SK-N-SH (cell line): ENCODE measurements around the gene MXRA8. TPM values are rescaled to one million over a fixed set of nuclear protein-coding genes. Genes with fewer than 3 reads are reported as not detected.
A peak's percentile ranks its signal among the peaks of the same experiment; 100 is the strongest.

ENCODE experiments used
- CTCF ChIA-PET: fragments of 300-600, 350-600 bp; formaldehyde crosslinking; extraction: SDS; loops from one replicate; lab custom pipeline; 2021; lab: Yijun Ruan, JAX
- POLR2A ChIA-PET: fragments of 350-600 bp; sonication (Branson Sonifier 250); formaldehyde crosslinking; extraction: SDS; loops from one replicate; lab custom pipeline; 2020; ENCODE audit warnings: antibody characterized with exemption, inconsistent platforms; lab: Yijun Ruan, JAX
- DNase-seq: peaks from one replicate; pipeline ENCODE4 v3.0.0; 2012
- H2AFZ ChIP-seq: fragments of 200-600 bp; sonication (generic); 2 replicates; pipeline ENCODE4 v1.8.1; 2016; ENCODE audit warnings: antibody characterized with exemption, mild to moderate bottlenecking, low read depth
- H3F3A ChIP-seq: fragments of 200-600 bp; sonication (generic); replicated peaks from 2 replicates; pipeline ENCODE3; 2016; ENCODE audit warnings: antibody characterized with exemption, mild to moderate bottlenecking; ENCODE audit not compliant: insufficient read depth
- H3K27ac ChIP-seq, 2 experiments: fragments of 200-500 bp in 1 of 2; fragments of 200-600 bp in 1 of 2; sonication (Bioruptor generic) in 1 of 2; sonication (generic), shearing (Covaris generic) in 1 of 2; 2 replicates each; pipeline versions ENCODE4 v1.5.1 to v1.6.1; 2014 to 2016; ENCODE audit warnings: low read depth in 2 of 2, inconsistent platforms in 1 of 2, low read length in 1 of 2, mild to moderate bottlenecking in 1 of 2, mixed read lengths in 1 of 2
- H3K27me3 ChIP-seq: fragments of 200-600 bp; sonication (generic), shearing (Covaris generic); 2 replicates; pipeline ENCODE4 v1.6.1; 2016; ENCODE audit warnings: mixed run types; ENCODE audit not compliant: insufficient read depth
- H3K36me3 ChIP-seq, 2 experiments: fragments of 200-500 bp in 1 of 2; fragments of 200-600 bp in 1 of 2; sonication (Bioruptor generic) in 1 of 2; sonication (generic) in 1 of 2; replicated peaks in 1 of 2; 2 replicates each; pipeline versions ENCODE3 to v1.5.1; 2014 to 2016; ENCODE audit warnings: low read length in 1 of 2, mild to moderate bottlenecking in 1 of 2; ENCODE audit not compliant: insufficient read depth in 2 of 2, control insufficient read depth in 1 of 2
- H3K4me1 ChIP-seq, 2 experiments: fragments of 200-500 bp in 1 of 2; fragments of 200-600 bp in 1 of 2; sonication (Bioruptor generic) in 1 of 2; sonication (generic), shearing (Covaris generic) in 1 of 2; 2 replicates each; pipeline versions ENCODE4 v1.5.1 to v1.6.1; 2014 to 2016; ENCODE audit warnings: low read depth in 1 of 2, low read length in 1 of 2, mixed run types in 1 of 2; ENCODE audit not compliant: insufficient read depth in 2 of 2, control insufficient read depth in 1 of 2
- H3K4me2 ChIP-seq: fragments of 200-600 bp; sonication (generic), shearing (Covaris generic); 2 replicates; pipeline ENCODE4 v1.6.1; 2017; ENCODE audit warnings: mixed run types
- H3K4me3 ChIP-seq, 2 experiments: fragments of 200-500 bp in 1 of 2; fragments of 200-600 bp in 1 of 2; sonication (Bioruptor generic) in 1 of 2; sonication (generic), shearing (Covaris generic) in 1 of 2; 2 replicates each; pipeline versions ENCODE4 v1.5.1 to v1.8.1; 2014 to 2016; ENCODE audit warnings: low read depth in 2 of 2, inconsistent platforms in 1 of 2, low read length in 1 of 2, mild to moderate bottlenecking in 1 of 2, mixed read lengths in 1 of 2, moderate library complexity in 1 of 2
- H3K79me2 ChIP-seq: fragments of 200-600 bp; sonication (generic); 2 replicates; pipeline ENCODE4 v1.8.1; 2017; ENCODE audit warnings: mild to moderate bottlenecking; ENCODE audit not compliant: insufficient read depth
- H3K9ac ChIP-seq: fragments of 200-600 bp; sonication (generic); 2 replicates; pipeline ENCODE4 v1.6.1; 2017; ENCODE audit warnings: mixed run types
- H3K9me2 ChIP-seq: fragments of 200-600 bp; sonication (generic); 2 replicates; pipeline ENCODE4 v1.6.1; 2017; ENCODE audit warnings: mixed run types
- H3K9me3 ChIP-seq: fragments of 200-600 bp; sonication (generic); 2 replicates; pipeline ENCODE4 v1.6.1; 2017; ENCODE audit warnings: mixed run types, mild to moderate bottlenecking, moderate library complexity
- H4K20me1 ChIP-seq: fragments of 200-600 bp; sonication (generic); 2 replicates; pipeline ENCODE4 v1.6.1; 2017; ENCODE audit warnings: mild to moderate bottlenecking, mixed run types; ENCODE audit not compliant: insufficient read depth
- EP300 ChIP-seq, 2 experiments: IDR thresholded peaks; 2 replicates each; pipeline versions ENCODE4 v1.4.0 to v1.6.1; 2012; ENCODE audit warnings: borderline replicate concordance in 1 of 2, low read depth in 1 of 2, low read length in 1 of 2
- GATA2 ChIP-seq: sonication (generic); formaldehyde crosslinking; IDR thresholded peaks from 2 replicates; pipeline ENCODE4 v1.5.0; 2020; ENCODE audit warnings: mild to moderate bottlenecking, missing genetic modification reagents
- JUND ChIP-seq: IDR thresholded peaks from 2 replicates; pipeline ENCODE4 v1.4.0; 2012
- MEF2A ChIP-seq: IDR thresholded peaks from 2 replicates; pipeline ENCODE4 v1.4.0; 2012; ENCODE audit warnings: low read depth, borderline replicate concordance
- NFIC ChIP-seq: IDR thresholded peaks from 2 replicates; pipeline ENCODE4 v1.4.0; 2012; ENCODE audit warnings: borderline replicate concordance
- POLR2AphosphoS5 ChIP-seq: IDR thresholded peaks from 2 replicates; pipeline ENCODE4 v1.6.1; 2012; ENCODE audit warnings: low read depth, low read length
- RAD21 ChIP-seq: IDR thresholded peaks from 2 replicates; pipeline ENCODE4 v1.6.1; 2012; ENCODE audit warnings: mild to moderate bottlenecking, low read length
- RCOR1 ChIP-seq: fragments of 150-350 bp; IDR thresholded peaks from 2 replicates; pipeline ENCODE4 v1.6.1; 2017; ENCODE audit warnings: antibody characterized with exemption, low read length
- SMC3 ChIP-seq: IDR thresholded peaks from 2 replicates; pipeline ENCODE4 v1.6.1; 2012; ENCODE audit warnings: low read depth, low read length, improper control_type of control experiment
- YY1 ChIP-seq: IDR thresholded peaks from 2 replicates; pipeline ENCODE4 v1.4.0; 2012; ENCODE audit warnings: low read depth, mild to moderate bottlenecking
- WGBS: methylation state at CpG from one replicate; pipeline ENCODE4 v1.1.6; 2017; ENCODE audit warnings: low lambda C conversion rate; 5-methylcytosine and 5-hydroxymethylcytosine counted together
- polyA plus RNA-seq, 3 experiments: library from polyadenylated mRNA; depleted of rRNA; stranded (reverse); fragments of >200 nt; gene quantifications; 2 replicates each; pipeline ENCODE4 v1.2.3, GENCODE V29; 2012
- TF ChIP-seq, protein P1 (sequence below): IDR thresholded peaks from 2 replicates; pipeline ENCODE4 v1.4.0; 2012; ENCODE audit warnings: low read depth
- TF ChIP-seq, protein P2 (sequence below): IDR thresholded peaks from 2 replicates; pipeline ENCODE4 v1.4.0; 2012; ENCODE audit warnings: low read depth, borderline replicate concordance
- TF ChIP-seq, protein P3 (sequence below): IDR thresholded peaks from 2 replicates; pipeline ENCODE4 v1.4.0; 2012; ENCODE audit warnings: low read depth, borderline replicate concordance
- TF ChIP-seq, protein P4 (sequence below): fragments of 150-350 bp; IDR thresholded peaks from 2 replicates; pipeline ENCODE4 v1.6.1; 2017; ENCODE audit warnings: antibody characterized with exemption, low read length, low read depth, borderline replicate concordance
- TF ChIP-seq, protein P5 (sequence below): IDR thresholded peaks from 2 replicates; pipeline ENCODE4 v1.6.1; 2012; ENCODE audit warnings: mild to moderate bottlenecking, low read depth, low read length, moderate library complexity

MXRA8 gene
- polyA plus RNA-seq, 1 of the 3 experiments (the other 2 are of a cell fraction), result 2.5 TPM

GRCh38 chr1:1326075-1326605 is 32.2 kb downstream of the MXRA8 start:
- Histone ChIP-seq H2AFZ (no peak overlapping the region), H3K9me3 (no peaks in the 10 kb centered on the region), H4K20me1 (peaks cover 20% of the 10 kb centered on the region), H3K36me3 (peaks cover 0 to 23% of the 10 kb centered on the region in 2 experiments), H3K27ac (no peak overlapping the region), H3K27me3 (no peaks in the 10 kb centered on the region), H3K4me1 (peaks cover 0 to 38% of the 10 kb centered on the region in 2 experiments; a peak in 1 of 4 replicates), H3K9me2 (no peaks in the 10 kb centered on the region), H3K9ac (peak overlapping the region; percentile 80; the same call in 1 of the 2 replicates), H3K4me3 (peak overlapping the region; percentile 74 to 80; a peak in 2 of 4 replicates), H3K4me2 (0 out of 2 replicates have a peak overlapping the region, but pooled peaks have one; percentile 95), H3F3A (peaks cover 5% of the 10 kb centered on the region), H3K79me2 (peaks cover 49% of the 10 kb centered on the region)
- ChIA-PET CTCF (interaction anchor here (1.0 to 1.6 kb wide), 5 partner anchors 19 to 46 kb away, joined by 3 to 5 read pairs (median 3); no protein-coding TSS in a partner anchor), POLR2A (no interaction called here)
- TF ChIP-seq, protein P1, sequence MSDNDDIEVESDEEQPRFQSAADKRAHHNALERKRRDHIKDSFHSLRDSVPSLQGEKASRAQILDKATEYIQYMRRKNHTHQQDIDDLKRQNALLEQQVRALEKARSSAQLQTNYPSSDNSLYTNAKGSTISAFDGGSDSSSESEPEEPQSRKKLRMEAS, result no peak
- no peak for TF ChIP-seq EP300 (IDR thresholded peaks at IDR 0.05; ENCODE audit: borderline replicate concordance in 1 of 2, low read depth in 1 of 2, low read length in 1 of 2)
- no peak for TF ChIP-seq GATA2 (CRISPR knock-in tag)
- WGBS, result 74% methylated on average over 8 of the region's 8 CpGs
- no peak for DNase-seq

GRCh38 chr1:1325288-1326074 is 32.9 kb downstream of the MXRA8 start:
- Histone ChIP-seq H3K9me3 (no peaks in the 10 kb centered on the region), H4K20me1 (peaks cover 26% of the 10 kb centered on the region), H3K4me1 (peaks cover 0 to 31% of the 10 kb centered on the region in 2 experiments; a peak in 1 of 4 replicates), H3K9me2 (no peaks in the 10 kb centered on the region), H3K4me2 (peak overlapping the region; percentile 95), H2AFZ (no peak overlapping the region), H3K27me3 (no peaks in the 10 kb centered on the region), H3K4me3 (peak overlapping the region; percentile 74 to 80), H3K36me3 (peaks cover 0 to 26% of the 10 kb centered on the region in 2 experiments), H3K79me2 (peaks cover 56% of the 10 kb centered on the region), H3K9ac (peak overlapping the region; percentile 80), H3F3A (peaks cover 5% of the 10 kb centered on the region), H3K27ac (peak overlapping the region; percentile 44 to 66; a peak in 2 of 4 replicates)
- 47% methylated on average over 7 of the region's 16 CpGs for WGBS
- ChIA-PET POLR2A (interaction anchor here (1.0 kb wide), 1 partner anchor 16 kb away, joined by 3 read pairs; no protein-coding TSS in a partner anchor), CTCF (interaction anchor here (1.0 to 1.6 kb wide), 5 partner anchors 19 to 47 kb away, joined by 3 to 5 read pairs (median 3); no protein-coding TSS in a partner anchor)
- DNase-seq, result no peak
- TF ChIP-seq JUND (no peak), NFIC (no peak), RAD21 (no peak), MEF2A (no peak), EP300 (IDR thresholded peaks at IDR 0.05; ENCODE audit: borderline replicate concordance in 1 of 2, low read depth in 1 of 2, low read length in 1 of 2) (no peak), RCOR1 (no peak), SMC3 (no peak), YY1 (no peak), POLR2AphosphoS5 (no peak)
- TF ChIP-seq, protein P2, sequence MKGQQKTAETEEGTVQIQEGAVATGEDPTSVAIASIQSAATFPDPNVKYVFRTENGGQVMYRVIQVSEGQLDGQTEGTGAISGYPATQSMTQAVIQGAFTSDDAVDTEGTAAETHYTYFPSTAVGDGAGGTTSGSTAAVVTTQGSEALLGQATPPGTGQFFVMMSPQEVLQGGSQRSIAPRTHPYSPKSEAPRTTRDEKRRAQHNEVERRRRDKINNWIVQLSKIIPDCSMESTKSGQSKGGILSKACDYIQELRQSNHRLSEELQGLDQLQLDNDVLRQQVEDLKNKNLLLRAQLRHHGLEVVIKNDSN, result no peak
- TF ChIP-seq, protein P3, sequence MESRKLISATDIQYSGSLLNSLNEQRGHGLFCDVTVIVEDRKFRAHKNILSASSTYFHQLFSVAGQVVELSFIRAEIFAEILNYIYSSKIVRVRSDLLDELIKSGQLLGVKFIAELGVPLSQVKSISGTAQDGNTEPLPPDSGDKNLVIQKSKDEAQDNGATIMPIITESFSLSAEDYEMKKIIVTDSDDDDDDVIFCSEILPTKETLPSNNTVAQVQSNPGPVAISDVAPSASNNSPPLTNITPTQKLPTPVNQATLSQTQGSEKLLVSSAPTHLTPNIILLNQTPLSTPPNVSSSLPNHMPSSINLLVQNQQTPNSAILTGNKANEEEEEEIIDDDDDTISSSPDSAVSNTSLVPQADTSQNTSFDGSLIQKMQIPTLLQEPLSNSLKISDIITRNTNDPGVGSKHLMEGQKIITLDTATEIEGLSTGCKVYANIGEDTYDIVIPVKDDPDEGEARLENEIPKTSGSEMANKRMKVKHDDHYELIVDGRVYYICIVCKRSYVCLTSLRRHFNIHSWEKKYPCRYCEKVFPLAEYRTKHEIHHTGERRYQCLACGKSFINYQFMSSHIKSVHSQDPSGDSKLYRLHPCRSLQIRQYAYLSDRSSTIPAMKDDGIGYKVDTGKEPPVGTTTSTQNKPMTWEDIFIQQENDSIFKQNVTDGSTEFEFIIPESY, result no peak
- TF ChIP-seq, protein P4, sequence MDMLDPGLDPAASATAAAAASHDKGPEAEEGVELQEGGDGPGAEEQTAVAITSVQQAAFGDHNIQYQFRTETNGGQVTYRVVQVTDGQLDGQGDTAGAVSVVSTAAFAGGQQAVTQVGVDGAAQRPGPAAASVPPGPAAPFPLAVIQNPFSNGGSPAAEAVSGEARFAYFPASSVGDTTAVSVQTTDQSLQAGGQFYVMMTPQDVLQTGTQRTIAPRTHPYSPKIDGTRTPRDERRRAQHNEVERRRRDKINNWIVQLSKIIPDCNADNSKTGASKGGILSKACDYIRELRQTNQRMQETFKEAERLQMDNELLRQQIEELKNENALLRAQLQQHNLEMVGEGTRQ, result no peak
- TF ChIP-seq, protein P5, sequence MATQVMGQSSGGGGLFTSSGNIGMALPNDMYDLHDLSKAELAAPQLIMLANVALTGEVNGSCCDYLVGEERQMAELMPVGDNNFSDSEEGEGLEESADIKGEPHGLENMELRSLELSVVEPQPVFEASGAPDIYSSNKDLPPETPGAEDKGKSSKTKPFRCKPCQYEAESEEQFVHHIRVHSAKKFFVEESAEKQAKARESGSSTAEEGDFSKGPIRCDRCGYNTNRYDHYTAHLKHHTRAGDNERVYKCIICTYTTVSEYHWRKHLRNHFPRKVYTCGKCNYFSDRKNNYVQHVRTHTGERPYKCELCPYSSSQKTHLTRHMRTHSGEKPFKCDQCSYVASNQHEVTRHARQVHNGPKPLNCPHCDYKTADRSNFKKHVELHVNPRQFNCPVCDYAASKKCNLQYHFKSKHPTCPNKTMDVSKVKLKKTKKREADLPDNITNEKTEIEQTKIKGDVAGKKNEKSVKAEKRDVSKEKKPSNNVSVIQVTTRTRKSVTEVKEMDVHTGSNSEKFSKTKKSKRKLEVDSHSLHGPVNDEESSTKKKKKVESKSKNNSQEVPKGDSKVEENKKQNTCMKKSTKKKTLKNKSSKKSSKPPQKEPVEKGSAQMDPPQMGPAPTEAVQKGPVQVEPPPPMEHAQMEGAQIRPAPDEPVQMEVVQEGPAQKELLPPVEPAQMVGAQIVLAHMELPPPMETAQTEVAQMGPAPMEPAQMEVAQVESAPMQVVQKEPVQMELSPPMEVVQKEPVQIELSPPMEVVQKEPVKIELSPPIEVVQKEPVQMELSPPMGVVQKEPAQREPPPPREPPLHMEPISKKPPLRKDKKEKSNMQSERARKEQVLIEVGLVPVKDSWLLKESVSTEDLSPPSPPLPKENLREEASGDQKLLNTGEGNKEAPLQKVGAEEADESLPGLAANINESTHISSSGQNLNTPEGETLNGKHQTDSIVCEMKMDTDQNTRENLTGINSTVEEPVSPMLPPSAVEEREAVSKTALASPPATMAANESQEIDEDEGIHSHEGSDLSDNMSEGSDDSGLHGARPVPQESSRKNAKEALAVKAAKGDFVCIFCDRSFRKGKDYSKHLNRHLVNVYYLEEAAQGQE, result no peak
